ENCODE results near the gene KIF27. TPM values are rescaled to one million over a fixed set of nuclear protein-coding genes. Genes with fewer than 3 reads are reported as not detected.

Gene KIF27, protein sequence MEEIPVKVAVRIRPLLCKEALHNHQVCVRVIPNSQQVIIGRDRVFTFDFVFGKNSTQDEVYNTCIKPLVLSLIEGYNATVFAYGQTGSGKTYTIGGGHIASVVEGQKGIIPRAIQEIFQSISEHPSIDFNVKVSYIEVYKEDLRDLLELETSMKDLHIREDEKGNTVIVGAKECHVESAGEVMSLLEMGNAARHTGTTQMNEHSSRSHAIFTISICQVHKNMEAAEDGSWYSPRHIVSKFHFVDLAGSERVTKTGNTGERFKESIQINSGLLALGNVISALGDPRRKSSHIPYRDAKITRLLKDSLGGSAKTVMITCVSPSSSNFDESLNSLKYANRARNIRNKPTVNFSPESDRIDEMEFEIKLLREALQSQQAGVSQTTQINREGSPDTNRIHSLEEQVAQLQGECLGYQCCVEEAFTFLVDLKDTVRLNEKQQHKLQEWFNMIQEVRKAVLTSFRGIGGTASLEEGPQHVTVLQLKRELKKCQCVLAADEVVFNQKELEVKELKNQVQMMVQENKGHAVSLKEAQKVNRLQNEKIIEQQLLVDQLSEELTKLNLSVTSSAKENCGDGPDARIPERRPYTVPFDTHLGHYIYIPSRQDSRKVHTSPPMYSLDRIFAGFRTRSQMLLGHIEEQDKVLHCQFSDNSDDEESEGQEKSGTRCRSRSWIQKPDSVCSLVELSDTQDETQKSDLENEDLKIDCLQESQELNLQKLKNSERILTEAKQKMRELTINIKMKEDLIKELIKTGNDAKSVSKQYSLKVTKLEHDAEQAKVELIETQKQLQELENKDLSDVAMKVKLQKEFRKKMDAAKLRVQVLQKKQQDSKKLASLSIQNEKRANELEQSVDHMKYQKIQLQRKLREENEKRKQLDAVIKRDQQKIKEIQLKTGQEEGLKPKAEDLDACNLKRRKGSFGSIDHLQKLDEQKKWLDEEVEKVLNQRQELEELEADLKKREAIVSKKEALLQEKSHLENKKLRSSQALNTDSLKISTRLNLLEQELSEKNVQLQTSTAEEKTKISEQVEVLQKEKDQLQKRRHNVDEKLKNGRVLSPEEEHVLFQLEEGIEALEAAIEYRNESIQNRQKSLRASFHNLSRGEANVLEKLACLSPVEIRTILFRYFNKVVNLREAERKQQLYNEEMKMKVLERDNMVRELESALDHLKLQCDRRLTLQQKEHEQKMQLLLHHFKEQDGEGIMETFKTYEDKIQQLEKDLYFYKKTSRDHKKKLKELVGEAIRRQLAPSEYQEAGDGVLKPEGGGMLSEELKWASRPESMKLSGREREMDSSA (N-terminal part only)
- total RNA-seq = 9.4 and 10.6 TPM in 2 replicates
- long read RNA-seq, partial matches to known transcripts = 29 of 41 reads
- long read RNA-seq, other reads (novel, unspliced or antisense) = 12 of 41 reads

DNA sequence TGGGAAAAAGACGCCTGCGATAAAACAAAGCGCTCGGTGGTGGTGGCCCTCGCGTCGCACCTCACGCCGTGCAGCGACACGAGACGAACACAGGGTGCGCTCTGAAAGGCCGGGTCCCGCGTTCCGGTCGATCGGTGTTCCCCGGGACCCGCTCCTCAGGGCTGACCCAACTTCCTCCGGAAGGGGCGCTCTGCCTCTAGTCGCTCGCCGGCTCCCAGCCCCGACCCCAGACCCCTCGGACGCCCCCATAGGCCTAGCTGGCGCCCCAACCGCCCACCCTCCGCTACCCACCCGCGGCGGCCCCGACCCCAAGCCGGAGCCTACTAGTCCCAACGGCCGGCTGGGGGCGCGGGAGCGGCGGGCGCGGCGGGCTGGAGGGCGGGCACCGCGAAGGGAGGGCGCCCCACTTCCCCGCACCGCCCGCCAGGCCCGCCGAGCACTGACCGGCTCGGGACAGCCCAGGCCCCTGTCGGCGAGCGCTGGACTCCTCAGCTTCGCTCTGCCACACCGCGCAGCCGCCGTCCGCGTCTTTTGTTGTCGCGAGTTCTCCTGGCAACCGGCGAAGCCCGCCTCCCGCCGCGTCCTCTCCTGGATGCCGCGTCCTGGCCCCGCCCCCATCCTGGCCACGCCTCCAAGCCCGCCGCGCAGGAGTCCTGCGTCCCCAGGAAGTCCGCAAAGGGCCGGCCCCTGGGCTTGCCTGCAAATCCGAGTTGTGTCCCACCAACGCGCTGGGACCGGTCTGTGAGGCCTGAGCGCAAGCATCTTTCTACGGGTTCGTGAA, at the start of gene KIF27:
Gene KIF27 (minus strand): TSS at position 506 of the 781 bp plus-strand sequence. CDS start 5,841 bp downstream, outside the sequence.
- H3K27ac Mint-ChIP-seq (ENCODE audit: unreplicated experiment) = peak within 1 kb of the TSS; percentile 97
- TF ChIP-seq, protein P1, sequence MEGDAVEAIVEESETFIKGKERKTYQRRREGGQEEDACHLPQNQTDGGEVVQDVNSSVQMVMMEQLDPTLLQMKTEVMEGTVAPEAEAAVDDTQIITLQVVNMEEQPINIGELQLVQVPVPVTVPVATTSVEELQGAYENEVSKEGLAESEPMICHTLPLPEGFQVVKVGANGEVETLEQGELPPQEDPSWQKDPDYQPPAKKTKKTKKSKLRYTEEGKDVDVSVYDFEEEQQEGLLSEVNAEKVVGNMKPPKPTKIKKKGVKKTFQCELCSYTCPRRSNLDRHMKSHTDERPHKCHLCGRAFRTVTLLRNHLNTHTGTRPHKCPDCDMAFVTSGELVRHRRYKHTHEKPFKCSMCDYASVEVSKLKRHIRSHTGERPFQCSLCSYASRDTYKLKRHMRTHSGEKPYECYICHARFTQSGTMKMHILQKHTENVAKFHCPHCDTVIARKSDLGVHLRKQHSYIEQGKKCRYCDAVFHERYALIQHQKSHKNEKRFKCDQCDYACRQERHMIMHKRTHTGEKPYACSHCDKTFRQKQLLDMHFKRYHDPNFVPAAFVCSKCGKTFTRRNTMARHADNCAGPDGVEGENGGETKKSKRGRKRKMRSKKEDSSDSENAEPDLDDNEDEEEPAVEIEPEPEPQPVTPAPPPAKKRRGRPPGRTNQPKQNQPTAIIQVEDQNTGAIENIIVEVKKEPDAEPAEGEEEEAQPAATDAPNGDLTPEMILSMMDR (conservative IDR thresholded peaks at IDR 0.05) = peak; percentile 67
- peaks cover 26% of the 10 kb centered on the region for H3K4me1 Mint-ChIP-seq
- H3K36me3 Mint-ChIP-seq (ENCODE audit: low read depth) = peaks cover 5% of the 10 kb centered on the region
- H3K27me3 Mint-ChIP-seq (ENCODE audit: low read depth) = no peaks in the 10 kb centered on the region
- H3K4me3 Mint-ChIP-seq = peak within 1 kb of the TSS; percentile 96
- DNase-seq (ENCODE audit: low read depth, low spot score) = peak; percentile 99
- no peaks in the 10 kb centered on the region for H3K9me3 Mint-ChIP-seq

DNA sequence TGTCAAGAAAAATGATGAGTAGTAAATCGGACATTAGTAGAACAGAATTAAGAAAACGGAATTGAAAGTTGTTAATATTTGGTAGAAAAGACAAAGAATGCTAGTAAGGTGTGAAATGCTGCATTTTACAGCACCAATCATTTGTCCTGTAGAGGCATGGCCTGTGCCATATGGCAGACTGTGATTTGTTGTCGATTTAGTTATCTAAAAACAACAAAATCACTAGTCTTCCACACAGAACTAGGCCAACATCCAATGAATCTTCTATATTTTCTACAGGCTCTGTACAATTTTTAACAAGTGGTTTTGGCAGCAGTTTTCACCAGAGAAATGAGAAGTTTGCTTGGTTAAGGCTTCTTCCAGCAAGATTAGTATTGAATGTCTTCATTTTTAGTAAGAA, 48.4 kb upstream of the KIF27 start:
- no peak overlapping the region for H3K27ac Mint-ChIP-seq (ENCODE audit: unreplicated experiment)
- H3K9me3 Mint-ChIP-seq = no peaks in the 10 kb centered on the region
- TF ChIP-seq, protein P1 (conservative IDR thresholded peaks at IDR 0.05) = no peak
- peaks cover 25% of the 10 kb centered on the region for H3K4me1 Mint-ChIP-seq
- peaks cover 3% of the 10 kb centered on the region for H3K27me3 Mint-ChIP-seq (ENCODE audit: low read depth)
- H3K4me3 Mint-ChIP-seq = no peak overlapping the region
- DNase-seq (ENCODE audit: low read depth, low spot score) = no peak
- peaks cover 47% of the 10 kb centered on the region for H3K36me3 Mint-ChIP-seq (ENCODE audit: low read depth)

DNA sequence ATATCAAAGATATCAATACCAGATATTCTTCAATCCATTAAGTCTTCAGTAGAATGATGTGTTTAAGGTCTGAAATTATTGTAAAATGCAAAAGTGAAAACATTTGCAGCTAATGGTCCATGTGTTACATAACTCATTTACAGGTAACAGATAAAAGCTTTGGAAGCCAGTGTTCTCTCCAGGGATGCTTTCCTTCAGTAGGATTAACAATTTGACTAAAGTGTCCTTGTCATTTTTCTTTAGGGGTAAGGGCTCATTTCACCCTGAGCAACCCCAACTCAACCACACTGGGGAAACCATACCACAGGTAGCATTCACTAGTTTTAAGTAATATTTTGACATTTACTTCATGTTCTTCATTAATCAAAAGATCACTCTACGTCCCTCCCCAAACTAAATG, 45.8 kb upstream of the KIF27 start:
- H3K36me3 Mint-ChIP-seq (ENCODE audit: low read depth) = peaks cover 33% of the 10 kb centered on the region
- peaks cover 5% of the 10 kb centered on the region for H3K27me3 Mint-ChIP-seq (ENCODE audit: low read depth)
- no peak overlapping the region for H3K27ac Mint-ChIP-seq (ENCODE audit: unreplicated experiment)
- peaks cover 17% of the 10 kb centered on the region for H3K4me1 Mint-ChIP-seq
- TF ChIP-seq, protein P1 (conservative IDR thresholded peaks at IDR 0.05) = no peak
- H3K4me3 Mint-ChIP-seq = no peak overlapping the region
- no peaks in the 10 kb centered on the region for H3K9me3 Mint-ChIP-seq
- no peak for DNase-seq (ENCODE audit: low read depth, low spot score)

DNA sequence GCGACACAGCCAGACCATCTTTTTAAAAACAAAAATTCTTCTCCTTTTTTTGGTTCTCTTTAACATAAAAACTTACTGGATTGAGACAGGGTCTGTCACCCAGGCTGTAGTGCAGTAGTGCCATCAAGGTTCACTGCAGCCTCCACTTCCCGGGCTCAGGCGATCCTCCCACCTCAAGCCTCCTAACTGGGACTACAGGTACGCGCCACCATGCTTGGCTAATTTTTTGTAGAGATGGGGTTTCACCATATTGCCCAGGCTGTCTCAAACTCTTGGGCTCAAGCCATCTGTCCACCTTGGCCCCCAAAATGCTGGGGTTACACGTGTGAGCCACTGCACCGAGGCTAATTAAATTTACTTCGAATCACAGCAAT, 45.0 kb upstream of the KIF27 start:
- DNase-seq (ENCODE audit: low read depth, low spot score) = no peak
- peaks cover 14% of the 10 kb centered on the region for H3K4me1 Mint-ChIP-seq
- H3K27me3 Mint-ChIP-seq (ENCODE audit: low read depth) = peaks cover 5% of the 10 kb centered on the region
- TF ChIP-seq, protein P1 (conservative IDR thresholded peaks at IDR 0.05) = no peak
- H3K27ac Mint-ChIP-seq (ENCODE audit: unreplicated experiment) = no peak overlapping the region
- no peaks in the 10 kb centered on the region for H3K9me3 Mint-ChIP-seq
- H3K36me3 Mint-ChIP-seq (ENCODE audit: low read depth) = peaks cover 24% of the 10 kb centered on the region
- H3K4me3 Mint-ChIP-seq = no peak overlapping the region
